ENCODE data around the gene MTA1. TPM values are rescaled to one million over a fixed set of nuclear protein-coding genes. Genes with fewer than 3 reads are reported as not detected.

Gene MTA1
- total RNA-seq, 1 donor from 2014 or later = 92.3 TPM

DNA sequence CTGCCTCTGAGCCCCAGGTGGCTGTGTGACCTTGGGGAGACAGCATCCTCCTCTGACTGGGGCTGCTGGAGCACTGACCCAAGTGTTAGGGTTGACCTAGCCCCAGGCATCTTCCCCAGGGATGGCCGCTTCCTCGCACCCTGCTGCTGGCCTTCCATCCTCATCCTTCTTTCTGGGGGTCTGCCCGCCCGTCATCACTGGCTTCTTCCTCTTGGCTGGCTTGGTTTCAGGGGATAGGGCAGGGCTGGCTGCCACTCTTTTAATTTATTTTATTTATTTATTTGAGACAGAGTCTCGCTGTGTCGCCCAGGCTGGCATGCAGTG is 74.9 kb downstream of the MTA1 start:
- no peak for DNase-seq (ENCODE audit: extremely low read depth, low read depth, low spot score)

DNA sequence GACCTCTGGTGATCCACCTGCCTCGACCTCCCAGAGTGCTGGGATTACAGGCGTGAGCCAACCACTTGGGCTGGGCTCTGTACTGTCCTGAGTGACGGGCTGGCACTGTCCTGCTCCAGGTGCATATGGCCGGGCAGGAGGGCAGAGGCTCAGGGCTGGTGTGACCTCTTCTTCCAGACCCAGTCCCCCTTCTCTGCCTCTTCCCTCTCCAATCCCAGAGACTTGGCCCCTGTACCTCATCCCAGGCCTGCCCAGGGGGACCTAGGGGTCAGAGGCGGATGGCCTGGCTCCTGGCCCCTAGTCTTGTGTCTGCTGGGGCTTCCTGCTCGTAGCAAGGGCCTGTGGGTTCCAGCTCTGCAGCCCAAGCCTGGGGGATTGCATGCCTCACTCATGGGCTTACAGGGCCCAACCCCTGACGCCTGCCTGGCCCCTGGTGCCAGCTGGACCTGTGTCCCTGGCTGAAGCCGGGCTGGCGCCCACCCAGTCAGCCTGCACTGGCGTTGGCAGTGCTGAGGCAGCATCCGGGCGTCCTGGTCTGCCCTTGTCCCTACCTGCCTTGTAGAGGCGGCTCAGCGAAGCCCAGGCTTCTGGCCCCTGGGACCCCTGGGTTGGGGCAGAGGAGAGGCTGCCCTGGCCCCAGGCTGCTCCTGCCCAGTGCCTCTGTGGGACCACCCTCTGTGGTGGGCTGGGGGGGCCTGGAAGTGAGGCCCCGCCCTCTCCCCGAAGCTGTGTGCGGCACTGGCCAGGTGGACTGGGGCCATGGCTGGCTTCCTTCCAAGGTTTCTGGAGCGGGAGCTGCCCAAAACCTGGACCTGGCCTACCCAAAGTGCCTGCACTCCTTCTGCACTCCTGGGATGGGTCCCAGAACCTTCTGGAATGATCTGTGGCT is 75.7 kb downstream of the MTA1 start:
- no peak for DNase-seq (ENCODE audit: extremely low read depth, low read depth, low spot score)

DNA sequence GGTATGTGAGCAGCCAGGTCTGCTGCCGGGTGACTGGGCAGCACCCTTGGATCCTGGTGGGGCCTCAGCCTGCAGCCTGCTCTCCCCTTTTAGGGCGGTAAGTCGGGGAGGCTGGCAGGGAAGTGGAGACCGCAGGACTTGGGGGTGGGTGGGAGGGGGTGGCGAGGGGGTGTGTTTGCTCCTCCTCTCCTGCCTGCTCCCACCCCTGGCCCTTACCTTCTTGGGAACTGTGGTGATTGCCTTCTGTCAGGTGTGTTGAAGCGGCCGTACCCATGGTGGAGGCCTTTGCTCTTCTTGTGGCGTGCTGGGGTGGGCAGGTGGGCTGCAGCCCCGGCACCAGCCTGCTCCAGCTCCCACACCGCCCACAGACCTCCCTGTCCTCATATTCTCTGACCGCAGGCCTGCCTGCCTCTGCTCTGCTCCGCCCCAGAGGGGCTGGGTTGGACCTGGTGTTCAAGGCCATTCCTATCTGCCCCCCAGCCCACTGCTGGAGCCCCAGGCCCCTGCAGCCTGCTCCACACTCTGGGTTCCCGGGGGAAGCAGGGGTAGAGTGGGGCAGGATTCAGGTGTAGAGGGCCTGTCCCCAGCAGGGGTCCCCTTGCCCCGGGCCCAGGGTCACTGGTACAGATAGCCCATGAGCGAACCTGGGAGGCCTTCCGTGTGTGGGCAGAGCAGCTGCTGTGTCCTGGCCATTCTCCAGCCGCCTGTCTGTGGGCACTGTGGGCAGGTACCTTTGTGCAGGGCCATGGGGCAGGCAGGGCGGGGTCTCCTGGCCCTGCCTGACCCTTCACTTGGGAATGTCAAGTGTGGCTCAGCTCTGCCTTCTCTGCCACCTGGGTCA is 76.6 kb downstream of the MTA1 start:
- no peak for DNase-seq (ENCODE audit: extremely low read depth, low read depth, low spot score)

DNA sequence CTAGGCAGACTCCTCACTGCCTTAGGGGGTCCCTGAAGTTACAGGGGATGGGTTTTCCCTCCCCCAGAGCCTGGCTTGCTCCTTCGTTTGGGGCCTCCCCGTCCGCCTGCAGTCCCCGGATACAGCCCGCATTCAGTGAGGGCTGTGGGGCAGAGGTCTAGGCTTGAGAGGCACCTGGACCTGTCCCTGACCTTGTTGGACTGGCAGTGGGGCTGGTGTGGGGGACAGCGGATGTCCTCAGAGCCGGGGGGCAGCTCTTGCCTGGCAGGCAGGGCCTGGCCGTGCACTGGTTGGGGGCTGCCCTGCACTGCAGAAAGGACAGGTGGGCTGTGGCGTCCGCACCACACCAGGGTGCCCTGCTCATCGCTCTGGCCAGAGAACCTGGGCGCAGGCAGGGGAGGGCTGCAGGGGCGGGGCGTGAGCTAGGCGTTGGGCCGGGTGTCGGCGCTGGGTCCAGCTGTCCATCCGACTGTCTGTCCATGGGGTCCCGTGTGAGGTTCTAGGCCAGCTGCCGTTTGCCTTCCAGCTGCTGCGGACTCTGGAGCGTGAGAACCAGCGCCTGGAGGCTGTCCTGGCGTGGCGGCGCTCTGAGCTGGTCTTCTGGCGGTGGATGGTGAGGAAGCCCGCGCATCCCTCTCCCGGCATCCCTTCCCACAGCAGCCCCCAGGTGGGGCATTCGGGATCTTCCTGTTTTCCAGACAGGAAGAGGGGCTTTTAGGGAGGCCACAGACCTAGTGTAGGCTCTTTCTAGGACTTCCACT is 77.4 kb downstream of the MTA1 start:
- DNase-seq (ENCODE audit: extremely low read depth, low read depth, low spot score) = no peak

DNA sequence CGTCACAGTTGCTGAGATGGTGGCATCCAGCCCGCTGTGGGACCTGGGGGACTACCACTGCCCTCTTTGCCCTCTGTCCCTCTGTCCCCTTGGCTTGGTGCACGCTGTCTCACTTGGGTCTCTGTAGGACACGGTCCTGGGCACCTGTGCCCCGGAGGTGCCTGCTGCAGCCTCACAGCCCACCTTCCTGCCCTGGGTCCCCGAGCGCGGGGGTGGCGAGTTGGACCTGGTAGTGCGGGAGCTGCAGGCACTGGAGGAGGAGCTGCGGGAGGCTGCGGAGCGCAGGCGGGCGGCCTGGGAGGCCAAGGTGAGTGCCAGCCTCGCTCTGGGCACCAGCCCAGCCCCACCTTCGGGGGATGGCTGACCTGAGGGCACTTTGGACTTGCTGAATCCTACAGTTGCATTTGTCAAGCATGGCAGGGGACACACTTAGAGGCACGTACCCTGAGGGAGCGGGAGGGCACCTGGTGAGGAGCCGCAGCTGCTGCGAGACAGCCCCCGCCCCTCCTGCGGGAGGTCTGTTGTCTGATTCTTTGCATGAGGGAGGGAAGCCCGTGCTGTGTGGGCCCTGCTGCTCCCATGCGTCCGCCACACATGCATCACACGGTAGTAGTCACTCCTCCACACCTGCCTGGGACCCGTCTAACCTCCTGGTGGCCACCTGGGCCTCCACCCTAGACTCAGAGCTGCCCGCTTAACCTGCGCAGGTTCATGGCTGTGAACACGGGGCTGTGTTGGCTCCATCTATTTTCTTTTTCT is 78.2 kb downstream of the MTA1 start:
- no peak for DNase-seq (ENCODE audit: extremely low read depth, low read depth, low spot score)

DNA sequence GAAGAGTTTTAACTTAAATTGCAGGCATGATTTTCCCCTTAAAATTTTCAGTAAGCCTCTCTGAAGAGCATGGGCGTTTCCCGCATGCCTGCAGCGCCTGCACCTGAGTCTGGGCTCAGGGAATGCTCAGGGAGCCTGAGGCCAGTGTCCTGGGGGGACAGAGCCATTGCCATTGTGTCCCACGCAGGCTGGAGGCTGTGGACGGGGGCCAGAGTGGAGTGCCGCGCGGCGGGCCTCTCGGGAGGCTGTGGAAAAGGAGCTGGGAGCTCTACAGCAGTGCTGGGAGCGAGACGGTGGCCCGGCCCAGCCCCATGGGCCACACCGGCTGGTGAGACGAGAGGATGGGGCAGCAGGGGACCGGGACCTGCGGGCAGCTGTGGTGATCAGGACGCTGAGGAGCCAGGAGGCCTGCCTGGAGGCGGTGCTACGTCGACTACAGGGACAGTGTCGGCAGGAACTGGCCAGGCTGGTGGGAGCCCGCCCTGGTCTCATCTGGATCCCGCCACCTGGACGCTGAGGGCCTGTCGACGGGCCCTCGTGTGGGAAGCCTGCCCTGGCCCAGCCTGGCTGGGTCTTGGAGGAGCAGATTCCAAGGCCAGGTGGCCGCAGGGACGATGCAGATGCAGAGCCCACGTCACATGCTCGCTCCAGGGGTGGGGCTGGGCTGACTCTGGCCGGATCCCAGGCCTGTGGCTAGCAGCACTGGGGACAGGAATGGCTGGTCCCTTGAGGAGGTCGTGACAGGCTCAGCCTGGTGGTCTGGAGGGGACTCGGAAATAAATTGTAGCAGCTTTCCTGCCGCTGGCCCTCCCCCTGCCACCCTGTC is 79.0 kb downstream of the MTA1 start:
- no peak for DNase-seq (ENCODE audit: extremely low read depth, low read depth, low spot score)

DNA sequence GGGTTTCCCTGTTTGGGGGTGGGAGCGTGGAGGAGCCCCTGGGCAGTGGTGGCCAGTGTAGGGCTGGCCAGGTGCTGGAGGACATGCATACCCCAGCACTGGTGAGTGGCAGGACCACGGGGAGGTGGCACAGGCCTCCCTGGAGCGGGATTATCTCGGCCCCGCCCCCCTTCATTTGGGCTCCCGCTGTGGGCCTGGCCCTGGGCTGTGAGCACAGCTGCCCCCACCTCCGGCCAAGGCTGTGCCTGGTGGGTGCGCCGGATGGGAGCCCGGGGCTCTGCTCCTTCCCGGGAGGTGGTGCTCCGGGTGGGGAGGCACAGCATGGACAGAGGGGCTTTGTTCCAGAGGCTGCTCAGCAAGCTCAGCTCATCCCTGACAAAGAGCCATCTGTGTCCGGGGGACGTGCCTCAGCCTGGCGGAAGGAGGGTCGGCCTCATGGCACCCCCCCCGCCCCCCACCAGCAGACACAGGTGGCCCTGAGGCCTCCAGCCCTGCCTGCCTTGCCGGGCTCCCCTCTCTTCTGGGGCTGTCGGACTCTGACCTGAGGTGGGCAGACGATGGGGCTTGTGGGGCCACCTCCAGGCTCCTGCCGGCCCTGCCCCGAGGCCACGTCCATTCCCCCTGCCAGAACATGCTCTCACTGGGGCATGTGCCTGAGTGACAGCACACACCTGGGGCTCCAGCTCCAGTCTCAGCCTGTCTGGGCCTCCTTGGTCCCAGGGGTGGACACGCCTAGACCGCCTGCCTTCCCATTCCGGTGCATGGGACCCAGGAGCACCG is 79.8 kb downstream of the MTA1 start:
- no peak for DNase-seq (ENCODE audit: extremely low read depth, low read depth, low spot score)

DNA sequence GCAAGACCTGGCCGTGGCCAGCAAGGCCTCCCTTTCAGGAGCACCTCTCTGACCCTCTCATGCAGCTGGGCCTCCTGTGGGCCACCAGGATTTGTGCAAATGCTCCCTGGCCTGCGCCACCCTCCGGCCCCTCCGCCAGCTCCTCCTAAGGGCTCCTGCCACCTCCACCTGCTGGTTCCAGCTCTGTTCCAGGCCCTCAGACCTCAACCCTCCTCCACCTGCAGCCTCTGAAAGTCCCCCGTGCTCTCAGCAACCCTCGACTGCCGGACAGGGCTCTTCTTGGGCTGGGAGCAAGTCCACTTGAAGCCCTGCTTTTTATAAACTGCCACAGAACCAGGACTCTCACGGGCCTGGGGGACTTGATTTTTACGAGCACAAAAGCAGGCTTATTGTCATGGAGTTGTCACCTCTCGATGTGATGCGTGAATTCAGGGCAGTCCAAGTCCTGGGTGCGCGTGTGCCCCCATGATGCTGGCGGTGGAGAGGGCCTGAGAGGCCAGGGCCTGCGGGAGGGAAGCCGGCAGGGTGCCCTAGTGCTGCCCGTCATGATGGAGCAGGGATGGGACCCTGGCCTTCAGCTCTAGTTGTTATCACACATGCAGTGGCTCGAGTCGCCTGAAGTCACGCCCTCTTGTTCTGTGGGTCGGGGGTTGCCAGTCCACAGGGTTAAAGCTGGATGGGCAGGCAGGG is 80.6 kb downstream of the MTA1 start:
- no peak for DNase-seq (ENCODE audit: extremely low read depth, low read depth, low spot score)

DNA sequence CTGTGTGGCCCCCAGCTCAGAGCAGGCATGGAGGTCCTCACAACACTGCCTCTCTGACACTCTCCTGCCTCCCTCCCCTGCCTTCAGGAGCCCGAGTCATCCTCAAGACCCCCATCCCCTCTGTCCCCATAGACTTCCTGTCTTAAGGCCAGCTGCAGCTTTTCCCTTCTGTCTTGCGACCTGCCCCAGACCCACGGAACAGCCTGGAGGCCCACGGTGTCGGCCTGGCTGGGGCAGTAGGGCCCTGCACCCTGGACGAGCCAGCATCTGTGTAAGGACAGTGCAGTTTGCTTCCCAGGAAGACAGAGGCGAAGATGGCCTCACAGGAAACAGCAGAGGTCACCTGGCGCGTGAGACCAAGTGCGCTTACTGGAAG is 81.1 kb downstream of the MTA1 start:
- no peak for DNase-seq (ENCODE audit: extremely low read depth, low read depth, low spot score)

DNA sequence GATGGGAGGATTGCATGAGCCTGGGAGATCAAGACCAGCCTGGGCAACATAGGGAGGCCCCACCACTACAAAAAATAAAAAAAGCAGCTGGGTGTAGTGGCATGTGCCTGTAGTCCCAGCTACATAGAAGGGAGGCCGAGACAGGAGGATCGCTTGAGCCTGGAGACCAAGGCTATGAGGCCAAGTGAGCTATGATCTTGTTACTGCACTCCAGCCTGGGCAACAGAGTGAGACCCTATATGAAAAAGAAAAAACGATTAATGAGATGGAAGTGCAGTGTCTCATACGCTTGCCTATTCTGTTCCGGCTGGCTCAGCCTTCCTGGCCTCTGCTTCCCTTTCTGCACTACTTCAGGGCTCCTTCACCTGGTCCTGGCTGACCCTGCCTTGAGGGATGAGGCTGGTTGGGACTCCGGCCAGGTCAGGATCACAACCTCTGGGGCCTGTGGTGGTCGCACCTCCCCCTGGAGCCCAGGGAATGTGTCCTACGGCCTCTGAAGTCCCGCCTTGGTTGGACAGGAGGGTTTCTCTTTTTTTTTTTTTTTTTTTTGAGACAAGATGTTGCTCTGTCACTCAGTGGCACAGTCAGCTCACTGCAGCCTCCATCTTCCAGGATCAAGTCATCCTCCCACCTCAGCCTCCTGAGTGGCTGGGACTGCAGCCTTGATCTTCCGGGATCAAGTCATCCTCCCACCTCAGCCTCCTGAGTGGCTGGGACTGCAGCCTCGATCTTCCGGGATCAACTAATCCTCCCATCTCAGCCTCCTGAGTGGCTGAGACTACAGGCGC is 82.1 kb downstream of the MTA1 start:
- no peak for DNase-seq (ENCODE audit: extremely low read depth, low read depth, low spot score)

DNA sequence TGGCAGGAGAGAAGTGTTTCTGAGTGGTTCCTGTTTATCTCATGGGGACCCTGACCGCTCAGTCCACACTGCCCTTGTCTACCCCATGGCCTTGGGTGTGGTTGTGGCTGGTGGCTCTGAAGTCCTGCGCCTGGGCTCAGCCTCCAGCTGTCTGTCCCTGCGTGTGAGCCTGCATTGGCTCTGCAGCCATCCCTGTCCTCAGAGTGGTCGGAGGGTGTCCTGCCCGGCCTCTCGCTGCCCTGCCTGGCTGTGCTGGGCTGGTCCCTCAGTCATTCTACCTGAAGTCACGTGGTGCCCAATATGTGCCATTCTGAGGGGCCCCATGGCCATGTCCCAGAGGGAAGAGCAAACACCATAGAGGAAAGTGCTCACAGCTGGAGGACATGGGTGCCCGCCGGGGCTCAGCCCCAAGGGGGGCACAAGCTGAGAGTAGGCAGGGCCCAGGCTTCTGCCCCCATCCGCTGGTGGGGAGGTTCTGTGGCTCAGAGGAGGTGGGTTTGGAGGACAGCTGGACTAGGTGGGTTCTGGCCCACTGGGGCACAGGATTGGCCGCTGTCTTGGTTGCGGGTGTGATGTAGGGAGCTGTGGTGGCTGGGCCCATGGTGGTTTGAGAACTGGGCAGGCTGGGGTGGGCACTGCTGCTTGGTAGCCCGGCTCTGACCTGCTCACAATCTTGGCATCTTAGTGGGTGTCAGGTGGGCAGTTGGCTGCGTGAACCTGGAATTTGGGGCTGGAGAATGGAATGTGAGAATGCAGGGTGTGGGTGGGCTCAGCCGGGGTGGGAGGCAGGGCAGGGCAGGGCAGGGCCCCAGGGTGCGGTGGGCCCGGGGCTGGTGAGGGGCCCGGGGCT is 83.0 kb downstream of the MTA1 start:
- no peak for DNase-seq (ENCODE audit: extremely low read depth, low read depth, low spot score)

DNA sequence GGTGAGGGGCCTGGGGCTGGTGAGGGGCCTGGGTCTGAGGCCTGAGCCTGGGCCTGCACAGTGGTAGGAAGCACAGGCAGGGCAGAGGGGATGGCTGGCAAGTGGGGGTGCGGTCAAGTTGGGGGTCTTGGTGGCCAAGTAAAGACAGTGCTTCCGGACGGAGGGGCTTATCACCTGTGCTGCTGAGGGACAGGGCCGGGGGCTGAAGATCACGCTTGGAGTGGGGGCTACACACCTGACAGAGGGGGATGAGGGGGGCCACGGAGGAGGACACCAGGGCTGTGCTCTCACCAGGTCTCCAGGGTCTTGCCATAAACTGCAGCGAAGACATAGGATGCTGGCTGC is 83.6 kb downstream of the MTA1 start:
- DNase-seq (ENCODE audit: extremely low read depth, low read depth, low spot score) = no peak

DNA sequence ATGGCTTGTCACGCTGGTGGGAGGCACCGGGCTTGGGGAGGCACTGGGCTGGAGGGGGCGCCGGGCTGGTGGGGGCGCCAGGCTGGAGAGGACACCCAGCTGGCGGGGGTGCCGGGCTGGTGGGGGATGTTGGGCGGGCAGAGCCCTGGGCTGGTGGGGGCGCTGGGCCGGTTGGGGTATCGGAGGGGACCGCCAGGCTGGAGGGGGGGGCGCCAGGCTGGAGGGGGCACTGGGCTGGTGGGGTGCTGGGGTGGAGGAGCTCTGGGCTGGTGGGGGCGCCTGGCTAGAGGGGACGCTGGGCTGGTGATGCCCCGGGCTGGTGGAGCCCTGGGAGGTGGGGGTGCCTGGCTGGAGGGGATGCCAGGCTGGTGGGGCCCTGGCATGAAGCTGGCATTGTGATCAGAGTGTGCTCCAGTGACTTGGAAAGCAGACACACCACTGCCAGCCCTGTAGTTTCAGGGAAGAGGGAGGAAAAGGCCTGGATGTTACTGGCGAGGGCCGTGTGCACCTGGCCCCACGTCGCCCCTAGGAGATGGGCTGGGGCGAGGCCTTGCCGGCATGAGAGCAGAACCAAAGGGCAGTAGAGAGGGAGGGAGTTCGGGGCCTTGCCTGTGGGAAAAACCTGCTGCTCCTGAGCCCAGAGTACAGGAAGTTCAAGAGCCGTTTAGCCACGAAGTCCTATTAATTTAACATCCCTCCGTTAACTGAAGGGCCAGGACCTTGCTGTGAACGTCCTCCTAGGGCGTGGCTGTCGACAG is 84.5 kb downstream of the MTA1 start:
- DNase-seq (ENCODE audit: extremely low read depth, low read depth, low spot score) = no peak

DNA sequence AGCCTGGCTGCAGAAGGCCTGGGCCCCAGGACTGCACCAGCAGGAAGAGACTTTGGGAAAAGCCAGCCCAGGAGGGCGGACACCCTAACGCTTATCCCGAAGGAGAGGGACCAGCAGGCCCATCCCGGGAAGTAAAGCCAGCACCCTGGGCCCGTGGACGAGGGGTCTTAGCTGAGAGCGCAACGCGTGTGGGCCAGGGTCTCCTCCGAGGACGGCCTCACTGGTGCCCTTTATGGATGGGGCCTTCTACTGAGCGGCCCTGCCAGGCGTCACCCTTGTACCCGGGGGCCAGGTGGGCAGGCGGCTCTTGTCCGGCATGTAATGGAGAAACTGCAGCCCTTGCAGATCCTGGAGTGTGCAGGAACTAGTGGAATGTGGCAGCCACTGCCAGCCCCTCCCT is 85.5 kb downstream of the MTA1 start:
- DNase-seq (ENCODE audit: extremely low read depth, low read depth, low spot score) = no peak

DNA sequence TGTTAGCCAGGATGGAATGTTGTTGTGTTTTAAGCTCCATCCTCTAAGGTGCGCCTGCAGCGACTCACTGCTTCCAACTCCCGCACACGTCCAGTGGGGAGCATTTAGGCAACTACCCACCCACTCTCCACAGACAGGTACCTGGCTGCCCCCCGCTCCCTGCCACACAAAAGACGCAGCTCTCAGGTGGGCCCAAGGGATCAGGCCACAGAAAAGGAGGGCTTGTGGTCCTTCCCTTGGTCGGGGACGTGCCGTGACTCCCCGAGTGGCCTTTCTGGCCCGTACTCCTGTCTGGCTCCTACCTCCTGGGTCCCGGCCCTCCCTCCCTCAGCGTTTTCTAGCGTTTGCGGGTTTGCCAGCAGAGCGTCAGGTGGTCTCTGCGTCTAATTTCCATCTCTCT is 87.6 kb downstream of the MTA1 start:
- DNase-seq (ENCODE audit: extremely low read depth, low read depth, low spot score) = no peak

DNA sequence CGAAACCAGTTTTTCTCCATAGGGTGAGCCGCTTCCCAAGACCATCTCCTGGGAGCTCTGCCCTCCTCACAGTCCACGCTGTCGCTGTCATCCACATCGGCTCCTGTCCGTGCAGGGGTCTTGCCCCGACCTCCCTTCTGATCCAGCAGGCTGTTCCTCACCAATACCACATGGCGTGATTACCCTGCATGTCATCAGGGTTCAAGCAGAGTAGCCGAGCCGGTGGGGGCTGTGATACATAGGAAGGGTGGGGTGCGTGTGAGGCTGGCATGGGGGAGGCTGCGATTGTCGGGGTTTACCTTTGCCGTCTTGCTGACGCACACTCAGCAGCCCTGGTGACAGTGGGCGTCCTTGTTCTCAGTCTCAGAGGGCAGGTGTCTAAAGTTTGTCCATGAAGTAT is 88.4 kb downstream of the MTA1 start:
- DNase-seq (ENCODE audit: extremely low read depth, low read depth, low spot score) = no peak

Measured in glomerular endothelial cell (primary cell).